ENCODE results near the gene CFAP52.

DNA sequence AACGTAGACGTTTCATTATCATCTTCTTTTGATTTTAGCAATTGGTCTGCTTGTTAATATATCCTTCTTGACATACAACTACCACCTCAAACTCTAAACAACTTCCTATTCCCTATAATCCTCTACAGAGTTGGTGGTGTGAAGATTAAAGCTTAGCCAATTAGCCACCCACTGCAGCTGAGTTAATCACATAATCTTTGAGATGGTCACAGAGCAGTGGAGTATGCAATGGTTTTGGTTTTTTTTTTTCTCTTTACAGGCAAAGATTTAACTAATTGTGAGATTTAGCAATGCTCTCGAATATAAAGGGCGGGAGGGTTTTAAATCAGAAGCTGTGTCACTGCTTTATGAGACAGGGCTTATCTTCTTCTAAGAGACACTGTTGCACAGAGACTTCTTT lies 37.8 kb upstream of the CFAP52 start:
- TF ChIP-seq EGR1 (IDR thresholded peaks at IDR 0.05; ENCODE audit: low read depth in 2 of 2) (no peak), RXRA (IDR thresholded peaks at IDR 0.05) (no peak), GABPA (IDR thresholded peaks at IDR 0.05 in 1 of 2, conservative IDR thresholded peaks at IDR 0.05 in 1 of 2) (no peak)
- TF ChIP-seq, protein P1, sequence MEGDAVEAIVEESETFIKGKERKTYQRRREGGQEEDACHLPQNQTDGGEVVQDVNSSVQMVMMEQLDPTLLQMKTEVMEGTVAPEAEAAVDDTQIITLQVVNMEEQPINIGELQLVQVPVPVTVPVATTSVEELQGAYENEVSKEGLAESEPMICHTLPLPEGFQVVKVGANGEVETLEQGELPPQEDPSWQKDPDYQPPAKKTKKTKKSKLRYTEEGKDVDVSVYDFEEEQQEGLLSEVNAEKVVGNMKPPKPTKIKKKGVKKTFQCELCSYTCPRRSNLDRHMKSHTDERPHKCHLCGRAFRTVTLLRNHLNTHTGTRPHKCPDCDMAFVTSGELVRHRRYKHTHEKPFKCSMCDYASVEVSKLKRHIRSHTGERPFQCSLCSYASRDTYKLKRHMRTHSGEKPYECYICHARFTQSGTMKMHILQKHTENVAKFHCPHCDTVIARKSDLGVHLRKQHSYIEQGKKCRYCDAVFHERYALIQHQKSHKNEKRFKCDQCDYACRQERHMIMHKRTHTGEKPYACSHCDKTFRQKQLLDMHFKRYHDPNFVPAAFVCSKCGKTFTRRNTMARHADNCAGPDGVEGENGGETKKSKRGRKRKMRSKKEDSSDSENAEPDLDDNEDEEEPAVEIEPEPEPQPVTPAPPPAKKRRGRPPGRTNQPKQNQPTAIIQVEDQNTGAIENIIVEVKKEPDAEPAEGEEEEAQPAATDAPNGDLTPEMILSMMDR (IDR thresholded peaks at IDR 0.05; ENCODE audit: low read depth, low read length, missing input control), result no peak
- TF ChIP-seq, protein P2, sequence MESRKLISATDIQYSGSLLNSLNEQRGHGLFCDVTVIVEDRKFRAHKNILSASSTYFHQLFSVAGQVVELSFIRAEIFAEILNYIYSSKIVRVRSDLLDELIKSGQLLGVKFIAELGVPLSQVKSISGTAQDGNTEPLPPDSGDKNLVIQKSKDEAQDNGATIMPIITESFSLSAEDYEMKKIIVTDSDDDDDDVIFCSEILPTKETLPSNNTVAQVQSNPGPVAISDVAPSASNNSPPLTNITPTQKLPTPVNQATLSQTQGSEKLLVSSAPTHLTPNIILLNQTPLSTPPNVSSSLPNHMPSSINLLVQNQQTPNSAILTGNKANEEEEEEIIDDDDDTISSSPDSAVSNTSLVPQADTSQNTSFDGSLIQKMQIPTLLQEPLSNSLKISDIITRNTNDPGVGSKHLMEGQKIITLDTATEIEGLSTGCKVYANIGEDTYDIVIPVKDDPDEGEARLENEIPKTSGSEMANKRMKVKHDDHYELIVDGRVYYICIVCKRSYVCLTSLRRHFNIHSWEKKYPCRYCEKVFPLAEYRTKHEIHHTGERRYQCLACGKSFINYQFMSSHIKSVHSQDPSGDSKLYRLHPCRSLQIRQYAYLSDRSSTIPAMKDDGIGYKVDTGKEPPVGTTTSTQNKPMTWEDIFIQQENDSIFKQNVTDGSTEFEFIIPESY (IDR thresholded peaks at IDR 0.05), result no peak
